Fibroblast of skin of right biceps (primary cell): ENCODE data around the gene PUDP.
A peak's percentile ranks its signal among the peaks of the same experiment; 100 is the strongest.

Source experiments
- DNase-seq: peaks from one replicate; pipeline ENCODE4 v3.0.0-alpha.2; 2013

PUDP gene

DNA sequence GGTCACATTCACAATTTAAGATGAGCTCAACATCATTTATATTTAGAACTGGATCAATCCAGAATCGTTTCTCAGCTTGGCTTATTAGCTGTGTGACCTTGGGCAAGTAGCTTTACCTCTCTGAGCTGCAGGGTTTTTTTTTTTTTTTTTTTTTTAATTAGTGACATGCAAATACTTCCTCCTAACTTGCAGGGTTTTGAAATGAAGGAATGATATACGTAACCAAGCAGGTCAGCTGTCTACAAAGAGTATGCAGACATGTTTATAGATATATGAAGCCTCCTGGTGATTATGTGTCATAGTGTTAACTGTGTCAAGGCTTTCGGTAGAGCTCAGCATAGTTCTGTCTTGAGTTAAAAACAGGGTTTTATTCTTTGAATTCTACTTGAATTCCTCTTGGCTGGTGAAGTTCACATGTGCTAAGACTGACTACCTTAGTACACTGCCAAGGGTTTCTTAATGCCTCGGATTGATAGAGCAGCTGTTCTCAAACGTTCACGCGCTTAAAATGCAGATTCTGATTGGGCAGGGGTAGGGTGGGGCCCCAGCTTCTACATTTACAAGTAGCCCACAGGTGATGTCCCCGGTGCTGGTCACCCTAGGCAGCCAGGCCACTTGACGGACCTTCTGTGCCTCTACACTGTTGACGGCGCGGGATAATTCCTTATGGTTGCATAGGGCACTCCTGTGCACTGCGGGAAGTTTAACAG lies 1.1 kb downstream of the PUDP start:
- DNase-seq, result no peak

DNA sequence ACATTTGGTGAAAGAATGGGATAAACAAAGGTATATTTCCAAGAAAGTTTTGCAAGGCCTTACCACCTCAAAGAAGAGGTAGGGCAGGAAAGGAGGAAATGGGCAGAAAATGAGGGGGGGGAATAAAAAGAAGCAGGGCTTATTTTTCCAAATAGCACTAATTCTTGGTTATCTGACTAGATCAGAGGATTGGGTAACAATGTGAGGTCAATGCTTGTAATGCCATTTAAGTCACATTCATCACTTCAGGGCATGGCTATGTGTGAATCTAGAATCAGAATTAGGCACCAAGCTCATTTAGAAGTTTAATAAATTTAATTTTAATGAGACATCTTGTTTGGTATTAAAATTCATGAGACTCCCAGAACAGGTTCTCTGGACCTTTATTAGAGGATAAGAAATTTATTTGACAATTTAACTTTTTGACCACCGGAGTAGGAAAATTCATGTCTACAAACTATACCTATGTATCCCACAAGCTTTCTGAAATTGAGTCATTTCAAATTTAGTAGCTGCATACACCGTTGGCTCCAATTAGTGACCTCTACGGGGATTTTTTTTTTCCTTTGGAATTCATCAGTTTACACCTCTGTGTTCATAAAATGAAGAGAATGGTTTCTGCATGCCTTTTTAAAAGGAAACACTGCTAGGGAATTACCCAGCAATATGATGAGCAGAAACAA lies 1.8 kb downstream of the PUDP start:
- DNase-seq, result no peak

DNA sequence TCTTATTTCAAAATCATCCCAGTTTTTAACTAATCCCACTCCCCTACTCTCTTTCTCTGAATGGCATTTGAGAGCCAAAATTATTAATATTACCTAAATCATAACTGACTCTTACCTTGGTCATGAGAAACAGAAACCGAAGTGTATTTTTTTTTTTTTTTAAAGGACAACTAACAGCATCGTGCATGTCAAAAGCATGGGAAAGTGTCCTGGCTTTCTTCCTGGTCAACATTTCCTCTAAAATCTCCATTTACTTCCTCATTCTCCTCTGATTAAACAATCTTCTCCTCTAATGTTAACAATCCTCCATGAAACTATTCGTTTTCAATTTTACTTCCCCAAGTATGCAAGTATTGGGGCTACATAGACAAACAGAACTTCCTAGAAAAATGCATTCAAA lies 2.5 kb downstream of the PUDP start:
- no peak for DNase-seq

DNA sequence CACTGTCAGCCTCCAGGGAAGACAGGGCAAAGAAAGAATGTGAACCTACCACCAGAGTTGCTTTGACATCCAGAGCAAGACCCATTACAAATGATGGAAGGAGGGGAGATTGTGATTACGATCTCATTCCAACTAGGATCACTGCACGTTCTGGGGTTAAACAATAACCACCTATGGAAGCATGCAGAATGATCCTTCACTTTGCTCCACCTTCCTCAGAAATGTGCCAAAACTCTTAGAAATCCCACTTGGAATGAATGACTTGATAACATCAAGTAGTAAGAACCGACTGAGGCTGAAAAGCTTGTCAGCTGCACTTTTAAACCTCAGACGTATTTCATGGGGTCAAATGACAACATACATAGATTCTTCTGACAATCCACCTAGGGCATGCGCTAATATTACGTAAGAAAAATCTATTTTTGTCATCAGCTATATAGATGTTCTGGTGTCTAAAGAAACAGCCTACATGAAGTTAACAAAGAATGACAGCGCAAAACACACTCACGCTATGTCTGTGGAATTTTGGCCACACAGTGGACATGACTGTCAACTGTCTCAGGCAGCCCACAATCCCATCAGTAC lies 3.9 kb downstream of the PUDP start:
- DNase-seq, result peak; percentile 17

DNA sequence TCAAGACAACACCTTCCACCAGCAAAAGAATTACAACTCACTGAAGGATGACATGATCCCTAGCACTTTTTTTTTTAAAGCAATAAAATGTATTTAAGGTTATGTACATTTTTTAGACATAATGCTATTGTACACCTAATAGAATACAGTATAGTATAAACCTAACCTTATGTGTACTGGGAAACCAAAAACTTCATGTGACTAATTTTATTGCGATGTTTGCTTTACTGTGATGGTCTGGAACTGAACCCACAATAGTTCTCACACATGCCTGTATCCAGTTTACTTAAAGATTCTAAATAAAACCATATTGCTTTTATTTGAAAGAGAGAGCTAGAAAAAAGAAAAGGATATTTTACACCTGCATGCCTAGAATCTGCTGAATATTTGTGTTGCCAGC lies 4.9 kb downstream of the PUDP start:
- no peak for DNase-seq

DNA sequence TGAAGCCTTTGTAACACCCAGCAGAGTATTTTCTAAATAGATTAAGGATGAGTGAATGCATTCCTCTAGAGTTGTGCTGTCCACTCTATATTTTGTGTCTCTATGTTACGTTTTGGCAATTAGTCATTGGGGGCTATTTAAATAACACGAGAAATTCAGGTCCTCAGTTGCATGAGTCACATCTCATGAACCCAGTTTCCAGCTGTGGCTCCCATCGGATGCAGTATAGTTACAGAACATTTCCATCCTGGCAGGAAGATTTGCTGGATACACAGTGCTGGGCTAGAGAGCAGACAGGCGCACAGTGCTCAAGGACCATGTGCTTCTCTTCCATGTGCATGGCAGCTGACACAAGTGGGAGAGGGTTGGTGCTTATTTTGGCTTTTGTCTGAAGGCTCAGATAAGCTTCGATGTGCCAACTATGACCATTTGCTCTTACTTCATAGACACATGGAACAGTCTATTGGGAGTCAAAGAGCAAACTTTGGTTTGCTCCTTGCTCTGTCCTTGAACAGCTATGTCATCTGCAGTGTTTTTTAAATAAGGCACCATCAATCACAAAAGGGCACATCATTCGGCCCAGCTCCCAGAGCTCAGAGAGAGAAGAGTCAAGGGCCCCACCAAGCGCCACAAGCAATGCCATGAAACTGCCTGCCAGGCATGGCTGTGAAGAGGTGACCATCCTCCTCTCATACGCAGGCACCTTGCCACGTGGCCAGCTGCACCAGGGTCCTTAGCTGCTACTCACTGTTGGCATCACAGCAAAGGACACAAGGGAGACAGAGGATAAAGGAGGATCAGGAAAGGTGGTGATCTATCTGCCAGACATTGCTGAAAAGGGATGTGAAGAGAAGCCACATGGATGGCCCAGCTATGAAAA lies 8.5 kb downstream of the PUDP start:
- DNase-seq, result peak; percentile 90

DNA sequence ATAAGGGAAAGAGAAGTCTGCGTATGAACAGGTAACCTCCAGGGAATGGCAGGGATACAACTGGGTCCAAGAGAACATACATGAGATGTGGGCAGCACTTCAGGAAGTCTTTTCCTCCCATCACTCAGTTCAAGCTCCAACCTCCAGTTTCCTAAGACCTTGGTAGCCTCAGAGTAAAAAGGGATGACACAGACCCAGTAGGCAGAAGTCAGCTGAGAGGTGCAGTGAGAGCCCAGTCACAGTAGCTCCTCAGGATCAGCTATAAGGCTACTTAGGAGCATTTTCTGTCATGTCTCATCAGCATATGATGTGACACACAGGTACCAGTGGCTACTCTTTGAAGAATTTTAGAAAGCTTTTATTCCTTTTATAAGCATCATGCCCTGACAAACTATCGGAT lies 13.0 kb downstream of the PUDP start:
- no peak for DNase-seq

DNA sequence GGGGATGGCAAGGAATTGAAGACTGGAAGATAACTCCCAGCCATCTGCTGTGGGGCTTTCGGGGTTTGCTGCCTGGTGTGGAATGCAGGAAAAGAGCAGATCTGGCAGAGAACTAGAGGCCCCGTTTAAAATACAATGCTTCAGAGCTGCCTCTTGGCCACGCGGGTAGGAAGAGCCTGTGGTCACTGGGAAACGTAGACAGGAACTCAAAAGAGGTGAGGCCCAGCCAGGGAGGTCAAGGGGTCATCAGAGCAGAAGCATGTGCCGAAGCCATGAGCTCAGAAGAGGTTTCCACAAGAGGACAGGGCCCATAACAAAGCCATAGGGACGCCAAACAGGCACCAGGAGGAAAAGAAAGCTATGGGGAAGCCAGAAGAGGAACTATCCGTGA lies 14.9 kb downstream of the PUDP start:
- peak; percentile 18 for DNase-seq

DNA sequence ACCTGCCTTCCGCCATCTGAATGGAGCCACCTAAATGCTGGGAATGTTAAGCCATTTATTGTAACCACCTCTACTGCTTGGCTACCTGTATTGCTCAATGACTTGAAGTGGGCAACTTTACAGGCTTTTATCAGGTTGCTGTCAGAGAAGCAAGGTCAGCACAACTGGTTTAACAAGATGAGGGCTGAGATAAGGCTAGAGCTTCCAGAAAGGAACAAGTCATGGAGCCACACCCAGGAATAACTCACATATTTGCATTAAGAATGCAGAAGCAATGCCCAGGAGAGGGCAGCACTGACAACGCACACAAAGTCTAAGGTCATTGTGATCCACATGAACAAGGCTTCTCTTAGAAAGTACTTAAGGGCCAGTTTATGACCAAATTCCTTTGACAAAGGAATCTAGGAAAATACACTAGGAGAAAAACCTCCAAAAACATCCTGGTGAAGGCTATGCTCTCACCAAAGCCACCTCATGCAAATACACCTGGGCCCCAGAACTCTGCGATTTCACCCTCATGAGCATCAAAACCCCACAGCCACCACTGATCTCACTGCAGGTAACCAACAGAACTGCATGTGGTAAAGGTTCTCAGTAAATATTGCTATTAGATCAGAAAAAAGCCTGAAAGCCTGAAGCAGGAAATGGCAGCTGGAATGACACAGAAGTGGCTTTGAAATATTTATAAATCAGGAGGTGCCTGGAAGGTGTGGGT lies 15.5 kb downstream of the PUDP start:
- peak; percentile 74 for DNase-seq

DNA sequence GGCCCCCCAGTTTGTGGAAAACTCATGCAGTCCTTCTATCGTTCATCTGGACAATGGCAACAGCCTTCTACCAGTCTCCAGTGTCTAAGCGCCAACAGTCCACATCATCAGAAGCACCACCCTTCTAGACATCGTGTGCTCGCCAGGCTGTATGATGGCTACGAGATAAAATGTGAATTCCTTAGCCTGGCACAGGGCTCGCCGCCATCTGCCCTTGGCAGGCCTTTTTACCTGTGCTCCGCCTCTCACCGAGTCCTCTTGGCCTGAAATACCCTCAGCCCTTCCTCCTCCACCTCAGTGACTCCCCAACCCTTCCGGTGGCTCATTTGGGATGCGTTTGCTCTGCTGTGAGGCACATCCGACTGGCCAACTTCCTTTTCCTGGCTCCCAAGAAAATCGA lies 16.3 kb downstream of the PUDP start:
- DNase-seq, result no peak

DNA sequence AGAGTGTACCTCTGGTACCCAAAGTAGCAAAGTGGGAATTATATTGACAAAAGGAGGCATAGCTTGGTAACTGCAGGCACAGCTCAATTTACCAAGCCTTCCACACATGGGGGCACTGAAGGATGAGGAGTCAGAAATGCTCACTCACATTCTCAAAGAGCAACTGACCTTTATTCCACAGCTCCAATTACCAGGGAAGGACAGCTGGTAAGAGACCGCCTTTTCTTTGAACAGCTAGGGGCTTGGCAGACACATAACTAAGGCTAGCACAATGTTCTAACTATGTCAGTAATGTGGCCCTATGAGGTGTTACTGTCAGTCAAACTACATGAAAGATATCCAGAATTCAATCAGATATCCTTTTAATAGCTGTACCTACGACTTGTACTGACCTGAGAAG lies 20.9 kb downstream of the PUDP start:
- no peak for DNase-seq

DNA sequence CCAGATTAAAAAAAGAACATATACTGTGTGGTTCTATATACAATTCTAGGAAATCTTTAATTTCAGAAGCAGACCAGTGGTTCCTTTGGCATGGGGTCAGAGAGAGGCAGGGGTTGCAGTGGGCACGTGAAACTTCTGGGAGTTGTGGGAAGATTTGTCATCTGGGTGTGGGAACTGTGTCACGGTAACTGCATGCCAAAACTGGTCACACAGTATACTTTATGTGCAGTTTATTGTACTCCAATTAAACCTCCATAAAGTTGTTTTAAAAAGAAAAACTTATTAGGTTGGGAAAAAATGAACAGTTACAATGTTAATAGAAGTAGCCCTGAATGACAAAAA lies 27.1 kb downstream of the PUDP start:
- no peak for DNase-seq

DNA sequence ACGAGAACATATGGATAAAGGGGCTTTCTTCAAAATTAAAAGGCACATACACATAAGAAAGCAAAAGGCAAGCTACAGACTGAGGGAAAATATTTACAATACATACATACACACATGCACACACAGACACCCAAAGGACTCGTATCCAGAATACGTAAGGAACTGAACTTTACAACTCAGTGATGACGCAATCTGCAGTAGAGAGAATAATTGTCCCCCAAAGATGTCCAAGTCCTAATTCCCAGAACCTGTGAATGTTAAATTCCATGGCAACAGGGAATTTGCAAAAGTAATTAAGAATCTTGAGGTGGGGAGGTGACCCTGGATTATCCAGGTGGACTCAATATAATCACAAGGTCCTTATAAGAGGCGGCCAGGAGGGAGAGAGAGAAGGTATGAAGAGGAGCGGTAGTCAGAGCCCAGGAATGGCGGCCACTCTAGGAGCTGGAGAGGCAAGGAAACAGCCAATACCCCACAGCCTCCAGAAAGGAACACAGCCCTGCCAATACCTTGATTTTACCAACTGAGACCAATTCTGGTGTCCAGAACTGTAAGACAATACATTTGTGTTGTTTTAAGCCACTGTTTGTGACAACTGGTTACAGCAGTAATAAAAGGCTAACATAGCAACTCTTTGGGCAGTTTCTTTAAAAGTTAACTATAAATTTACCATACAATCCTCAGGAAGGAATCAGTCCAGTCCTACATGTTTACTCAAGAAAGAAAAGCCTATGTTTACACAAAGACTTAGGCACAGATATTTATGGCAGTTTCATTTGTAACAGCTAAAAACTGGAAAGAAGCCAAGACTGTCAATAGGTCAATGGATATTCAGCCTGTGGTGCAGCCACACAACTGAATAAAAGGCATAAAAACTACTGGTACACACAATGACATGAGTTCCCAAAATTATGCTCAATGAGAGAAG lies 27.7 kb downstream of the PUDP start:
- no peak for DNase-seq

DNA sequence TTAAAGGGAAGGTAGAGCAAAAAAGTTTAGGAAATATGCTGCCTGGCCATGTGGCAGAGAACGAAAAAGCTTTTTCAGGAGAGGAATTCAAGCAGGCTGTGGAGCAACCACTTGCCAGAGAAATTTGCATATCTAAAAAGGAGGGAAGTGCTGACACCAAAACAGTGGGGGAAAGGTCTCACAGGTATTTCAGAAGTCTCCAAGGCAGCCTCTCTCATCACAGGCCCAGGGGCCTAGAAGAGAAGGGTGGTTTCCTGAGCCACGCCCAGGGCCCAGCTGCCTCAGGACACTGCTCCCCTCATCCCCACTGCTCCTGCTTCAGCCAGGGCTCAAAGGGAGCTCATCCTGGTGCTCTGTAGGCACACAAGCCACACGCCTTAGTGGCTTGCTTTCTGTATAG lies 30.4 kb downstream of the PUDP start:
- no peak for DNase-seq

DNA sequence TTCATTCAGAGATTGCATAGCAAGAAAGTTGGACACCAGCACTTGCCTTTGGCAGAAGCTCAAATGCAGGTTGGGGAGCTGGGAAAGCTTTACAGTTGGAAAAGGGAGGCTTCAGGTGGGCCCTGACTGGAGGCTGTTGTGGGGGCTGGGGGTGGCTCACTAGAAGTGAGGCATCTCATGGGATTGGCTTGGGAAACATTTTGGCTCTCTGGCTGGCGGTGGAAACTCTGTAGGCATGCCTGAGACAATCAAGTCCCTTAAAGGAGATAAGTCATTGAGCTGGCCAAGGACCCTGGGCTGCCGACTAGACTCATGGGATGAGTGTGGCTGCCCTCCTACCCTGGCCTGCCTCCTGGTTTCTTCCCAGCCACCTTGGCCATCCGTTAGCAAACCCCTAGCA lies 31.9 kb downstream of the PUDP start:
- DNase-seq, result no peak

DNA sequence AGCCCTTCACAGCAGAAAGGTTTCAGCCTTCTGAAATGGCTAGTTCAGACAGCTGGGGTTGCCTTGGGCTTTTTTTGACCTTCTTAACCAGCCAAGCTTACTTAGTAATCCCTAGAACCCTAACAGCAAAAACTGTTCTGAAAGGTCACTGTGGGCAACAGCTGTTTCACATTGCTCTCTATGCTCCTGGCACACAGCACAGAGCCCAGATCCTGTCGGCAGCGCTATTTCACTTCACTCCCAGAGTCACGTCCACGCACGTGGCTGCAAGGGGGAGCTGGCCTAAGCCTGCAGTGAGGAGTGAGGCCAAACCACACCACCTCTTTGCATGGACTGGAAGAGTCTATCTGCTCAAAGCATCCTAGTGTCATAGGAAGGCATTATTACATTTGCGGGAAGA lies 32.4 kb downstream of the PUDP start:
- no peak for DNase-seq

DNA sequence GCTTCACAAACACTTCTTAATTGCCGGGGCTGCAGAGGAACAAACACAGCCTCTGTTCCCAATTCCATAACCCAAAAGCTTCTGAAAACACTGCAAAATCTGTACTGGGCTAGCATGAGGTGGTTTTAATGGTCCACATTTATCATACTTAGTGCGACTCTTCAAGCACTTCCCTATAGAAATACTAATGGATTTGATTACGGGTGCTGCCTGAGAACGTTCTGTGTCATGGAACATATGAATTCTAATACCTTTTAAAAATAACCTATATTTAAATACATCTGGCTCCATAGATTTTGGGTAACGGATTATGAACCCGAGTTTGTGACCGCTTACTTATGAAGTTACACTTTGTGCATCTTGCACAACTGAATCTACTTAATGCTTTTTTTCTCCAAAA lies 35.9 kb downstream of the PUDP start:
- DNase-seq, result no peak

DNA sequence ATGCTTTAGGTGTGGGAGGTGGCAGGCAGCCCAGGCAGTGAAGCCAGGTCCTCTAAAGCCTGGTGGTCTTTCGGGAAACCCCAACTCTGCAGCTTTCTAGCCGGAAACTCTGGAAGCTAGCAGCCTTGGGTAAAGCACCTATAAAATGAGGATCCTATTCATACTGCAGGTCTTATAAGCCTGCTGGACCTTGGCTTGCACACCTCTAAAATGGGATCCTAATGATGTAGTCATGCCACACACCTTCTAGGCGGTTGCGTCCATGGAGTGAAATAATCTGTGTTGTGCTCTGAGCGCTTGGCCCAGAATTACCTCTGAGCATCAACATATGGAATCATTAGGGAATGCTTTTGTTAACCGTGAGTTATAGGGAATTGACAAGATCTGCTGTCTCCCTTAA lies 36.4 kb downstream of the PUDP start:
- no peak for DNase-seq

DNA sequence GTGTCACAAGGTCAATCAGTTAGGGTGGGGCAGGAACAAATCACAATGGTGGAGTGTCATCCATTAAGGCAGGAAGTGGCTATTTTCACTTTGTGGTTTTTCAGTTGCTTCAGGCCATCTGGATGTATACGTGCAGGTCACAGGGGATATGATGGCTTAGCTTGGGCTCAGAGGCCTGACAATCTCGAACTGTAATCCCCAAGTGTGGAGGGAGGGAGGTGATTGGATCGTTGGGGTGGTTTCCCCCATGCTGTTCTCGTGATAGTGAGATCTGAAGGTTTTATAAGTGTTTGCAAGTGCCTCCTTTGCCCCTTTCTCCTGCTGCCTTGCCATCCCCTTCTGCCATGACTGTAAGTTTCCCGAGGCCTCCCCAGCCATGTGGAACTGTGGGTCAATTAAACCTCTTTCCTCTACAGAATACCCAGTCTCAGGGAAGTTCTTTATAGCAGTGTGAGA lies 37.1 kb downstream of the PUDP start:
- peak; percentile 6 for DNase-seq

DNA sequence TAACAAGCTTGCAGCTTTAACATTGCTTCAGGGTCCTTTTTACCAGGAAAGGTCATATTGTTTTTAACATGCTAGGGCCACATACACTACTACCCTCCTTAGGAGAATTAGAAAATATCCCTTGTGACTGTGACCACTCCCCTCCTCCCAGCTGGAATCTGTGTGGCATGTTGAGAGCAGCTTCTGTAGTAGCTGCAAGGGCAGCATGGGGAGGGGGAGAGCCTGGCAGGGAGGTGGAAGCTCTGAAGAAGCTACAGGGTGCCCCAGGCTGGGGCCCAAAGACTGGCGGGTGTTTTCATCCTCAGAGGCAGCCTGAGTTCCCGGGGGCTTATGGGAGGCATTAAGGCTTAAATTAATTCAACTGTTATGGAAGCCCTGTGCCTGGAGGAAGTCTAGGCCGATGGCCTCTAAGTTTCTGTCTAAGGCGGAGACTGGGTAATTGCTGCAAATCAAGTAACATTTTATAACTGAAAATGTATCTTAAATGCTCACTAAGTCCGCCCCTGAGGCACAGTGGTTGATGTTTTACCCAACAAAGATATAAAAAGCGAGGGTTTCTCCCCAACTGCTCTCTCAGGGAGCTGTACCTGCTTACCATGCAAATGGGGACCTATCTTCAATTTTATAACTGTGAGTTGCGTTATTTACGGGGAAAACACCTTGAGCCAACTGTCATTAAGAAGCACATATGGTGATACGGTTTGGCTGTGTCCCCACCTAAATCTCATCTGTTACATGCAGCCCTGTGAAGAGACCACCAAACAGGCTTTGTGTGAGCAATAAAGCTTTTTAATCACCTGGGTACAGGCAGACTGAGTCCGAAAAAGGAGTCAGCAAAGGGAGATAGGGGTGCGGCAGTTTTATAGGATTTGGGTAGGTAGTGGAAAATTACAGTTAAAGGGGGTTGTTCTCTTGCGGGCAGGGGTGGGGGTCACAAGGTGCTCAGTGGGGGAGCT lies 37.8 kb downstream of the PUDP start:
- no peak for DNase-seq
